Coronary artery (tissue), 2 donors: ENCODE data around the gene SLC25A42.
"Not testable (repeated sequence)": the region's sequence is repeated elsewhere in the genome, so short reads cannot be mapped to it uniquely, and the experiment has no call there.

Source experiments
- DNase-seq: peaks from one replicate; pipeline ENCODE4 v3.0.0-alpha.2; 2017; ENCODE audit warnings: low spot score
- H3K27ac ChIP-seq, 2 donors: fragments of 200-600 bp; sonication (generic); one replicate each; pipeline ENCODE4 v1.5.1; 2016 to 2019
- H3K4me3 ChIP-seq: fragments of 200-600 bp; sonication (generic); 2 replicates; pipeline ENCODE4 v1.5.1; 2016; ENCODE audit warnings: mild to moderate bottlenecking, moderate library complexity
- TF ChIP-seq, protein P1 (sequence below): fragments of 200-600 bp; sonication (generic); IDR thresholded peaks from one replicate; pipeline ENCODE4 v1.5.1; 2019; ENCODE audit warnings: antibody characterized with exemption

Gene SLC25A42

DNA sequence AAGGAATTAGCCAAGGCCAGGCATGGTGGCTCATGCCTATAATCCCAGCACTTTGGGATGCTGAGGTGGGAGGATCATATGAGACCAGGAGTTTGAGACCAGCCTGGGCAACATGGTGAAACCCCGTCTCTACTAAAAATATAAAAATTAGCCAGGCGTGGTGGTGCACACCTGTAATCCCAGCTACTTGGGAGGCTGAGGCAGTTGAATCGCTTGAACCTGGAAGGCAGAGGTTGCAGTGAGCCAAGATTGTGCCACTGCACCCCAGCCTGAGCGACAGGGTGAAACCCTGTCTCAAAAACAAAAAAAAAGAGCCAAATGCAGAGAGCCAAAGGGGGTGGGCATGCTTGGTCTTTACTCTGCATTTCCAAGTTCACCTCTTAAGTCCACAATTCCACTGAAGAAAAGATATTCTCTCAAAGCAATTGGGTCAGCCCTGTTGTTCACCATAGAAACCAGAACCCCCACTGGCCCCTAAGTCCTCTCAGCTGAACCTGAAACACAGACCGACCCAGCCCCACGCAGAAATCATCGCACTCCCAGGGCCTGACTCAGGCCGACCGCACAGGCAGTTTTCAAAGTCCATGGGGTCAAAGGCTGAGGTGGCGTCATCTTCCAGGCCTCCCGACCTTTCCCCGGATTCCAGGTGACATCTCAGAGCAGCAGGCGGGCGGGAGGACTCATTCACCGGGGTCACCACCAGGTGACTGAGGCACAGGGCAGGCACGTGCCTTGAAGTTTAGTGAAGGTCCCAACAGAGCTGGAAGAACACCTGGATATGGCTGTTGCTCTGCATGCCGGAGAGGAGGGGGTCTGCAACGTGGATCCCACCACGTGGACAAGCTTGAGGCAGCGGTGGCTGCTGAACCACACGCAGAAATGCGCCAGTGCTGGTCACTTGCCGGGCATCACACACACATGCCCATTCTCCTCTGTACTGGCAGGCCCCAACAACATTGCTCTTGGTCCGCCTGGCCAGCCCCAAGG is 33.1 kb downstream of the SLC25A42 start:
- DNase-seq = no peak

DNA sequence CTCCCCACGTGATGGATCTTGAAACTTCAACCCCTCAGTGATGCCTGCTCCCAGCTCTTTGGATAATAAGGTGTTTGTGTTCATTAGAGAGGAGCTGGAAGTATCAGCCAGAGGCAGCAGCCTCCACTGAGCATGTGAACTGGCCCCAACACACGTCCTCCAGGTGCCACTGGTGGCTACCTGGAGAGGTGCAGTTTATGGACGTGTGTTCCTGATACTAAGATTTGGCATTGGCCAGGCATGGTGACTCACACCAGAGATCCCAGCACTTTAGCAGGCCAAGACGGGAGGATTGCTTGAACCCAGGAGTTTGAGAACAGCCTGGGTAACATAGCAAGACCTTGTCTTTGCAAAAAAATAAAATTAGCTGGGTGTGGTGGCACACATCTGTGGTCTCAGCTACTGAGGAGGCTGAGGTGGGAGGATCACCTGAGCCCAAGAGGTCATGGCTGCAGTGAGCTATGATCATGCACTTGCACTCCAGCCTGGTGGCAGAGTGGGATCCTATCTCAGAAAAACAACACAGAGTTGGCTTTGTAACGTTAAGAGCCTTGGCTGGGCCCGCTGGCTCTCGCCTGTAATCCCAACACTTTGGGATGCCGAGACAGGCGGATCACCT is 34.4 kb downstream of the SLC25A42 start:
- no peak overlapping the region for H3K27ac ChIP-seq
- DNase-seq = no peak
- TF ChIP-seq, protein P1, sequence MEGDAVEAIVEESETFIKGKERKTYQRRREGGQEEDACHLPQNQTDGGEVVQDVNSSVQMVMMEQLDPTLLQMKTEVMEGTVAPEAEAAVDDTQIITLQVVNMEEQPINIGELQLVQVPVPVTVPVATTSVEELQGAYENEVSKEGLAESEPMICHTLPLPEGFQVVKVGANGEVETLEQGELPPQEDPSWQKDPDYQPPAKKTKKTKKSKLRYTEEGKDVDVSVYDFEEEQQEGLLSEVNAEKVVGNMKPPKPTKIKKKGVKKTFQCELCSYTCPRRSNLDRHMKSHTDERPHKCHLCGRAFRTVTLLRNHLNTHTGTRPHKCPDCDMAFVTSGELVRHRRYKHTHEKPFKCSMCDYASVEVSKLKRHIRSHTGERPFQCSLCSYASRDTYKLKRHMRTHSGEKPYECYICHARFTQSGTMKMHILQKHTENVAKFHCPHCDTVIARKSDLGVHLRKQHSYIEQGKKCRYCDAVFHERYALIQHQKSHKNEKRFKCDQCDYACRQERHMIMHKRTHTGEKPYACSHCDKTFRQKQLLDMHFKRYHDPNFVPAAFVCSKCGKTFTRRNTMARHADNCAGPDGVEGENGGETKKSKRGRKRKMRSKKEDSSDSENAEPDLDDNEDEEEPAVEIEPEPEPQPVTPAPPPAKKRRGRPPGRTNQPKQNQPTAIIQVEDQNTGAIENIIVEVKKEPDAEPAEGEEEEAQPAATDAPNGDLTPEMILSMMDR = no peak
- no peak overlapping the region for H3K4me3 ChIP-seq

More for the DNA sequence above, 33.1 kb downstream of the SLC25A42 start:
- H3K27ac ChIP-seq = no peak overlapping the region
- H3K4me3 ChIP-seq = no peak overlapping the region
- TF ChIP-seq, protein P1 = no peak

DNA sequence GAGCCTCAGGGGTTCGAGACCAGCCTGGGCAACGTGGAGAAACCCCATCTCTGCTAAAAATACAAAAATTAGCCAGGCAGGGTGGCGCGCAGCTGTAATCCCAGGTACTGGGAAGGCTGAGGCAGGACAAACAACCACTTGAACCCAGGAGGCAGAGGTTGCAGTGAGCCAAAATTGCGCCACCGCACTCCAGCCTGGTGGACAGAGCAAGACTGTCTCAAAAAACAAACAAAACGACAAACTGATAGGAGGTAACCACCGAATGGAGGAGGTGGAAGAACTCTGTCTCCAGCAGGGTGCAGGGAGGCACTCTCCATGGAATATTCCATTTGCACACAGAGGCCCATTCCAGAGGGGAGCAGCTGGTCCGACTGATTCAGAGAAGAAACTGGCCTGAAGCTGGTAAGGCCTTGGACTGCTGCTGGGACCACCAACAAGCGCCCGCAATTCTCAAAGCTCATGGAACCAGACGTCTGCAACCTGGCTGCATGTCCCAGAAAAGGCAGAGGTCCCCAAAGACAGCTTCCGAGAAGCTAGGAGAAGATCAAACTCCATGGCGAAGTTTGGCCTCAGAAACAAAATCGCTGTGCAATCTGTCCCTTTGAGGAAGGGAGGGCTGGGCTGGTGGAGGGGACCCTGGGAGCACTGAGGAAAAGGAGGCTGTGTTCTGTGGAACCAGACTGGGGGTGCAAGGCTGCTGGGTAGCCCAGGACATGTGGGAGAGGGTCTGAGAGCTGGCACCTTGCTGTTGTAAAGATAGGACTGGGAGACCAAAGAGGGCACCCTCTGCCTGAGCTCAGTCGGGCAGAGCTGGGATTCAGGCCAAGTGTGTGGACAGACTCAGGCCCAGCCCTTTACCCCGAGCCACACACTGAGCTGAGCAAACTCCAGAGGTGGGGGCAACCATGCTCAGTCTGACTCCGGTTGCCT is 35.2 kb downstream of the SLC25A42 start:
- Histone ChIP-seq H3K27ac (no peak overlapping the region), H3K4me3 (no peak overlapping the region)
- TF ChIP-seq, protein P1 = no peak
- no peak for DNase-seq

DNA sequence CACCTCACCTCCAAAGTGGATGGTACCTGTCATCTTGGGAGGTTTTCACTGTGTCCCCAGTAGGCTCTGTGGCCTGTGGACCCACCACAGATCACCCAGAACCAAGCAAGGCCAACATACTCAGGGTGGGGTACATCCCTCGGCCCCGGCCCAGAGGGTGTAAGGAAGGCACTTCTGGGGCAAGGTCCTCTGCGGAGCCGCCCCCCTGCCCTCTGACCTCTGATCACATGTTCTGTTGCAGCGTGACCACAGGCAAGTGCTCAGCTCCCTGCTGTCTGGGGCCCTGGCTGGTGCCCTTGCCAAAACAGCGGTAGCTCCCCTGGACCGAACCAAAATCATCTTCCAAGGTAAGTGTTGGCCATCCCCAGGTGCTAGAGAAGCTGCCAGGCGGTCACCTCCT is 37.7 kb downstream of the SLC25A42 start:
- no peak for DNase-seq
- H3K27ac ChIP-seq = no peak overlapping the region
- TF ChIP-seq, protein P1 = no peak
- no peak overlapping the region for H3K4me3 ChIP-seq

DNA sequence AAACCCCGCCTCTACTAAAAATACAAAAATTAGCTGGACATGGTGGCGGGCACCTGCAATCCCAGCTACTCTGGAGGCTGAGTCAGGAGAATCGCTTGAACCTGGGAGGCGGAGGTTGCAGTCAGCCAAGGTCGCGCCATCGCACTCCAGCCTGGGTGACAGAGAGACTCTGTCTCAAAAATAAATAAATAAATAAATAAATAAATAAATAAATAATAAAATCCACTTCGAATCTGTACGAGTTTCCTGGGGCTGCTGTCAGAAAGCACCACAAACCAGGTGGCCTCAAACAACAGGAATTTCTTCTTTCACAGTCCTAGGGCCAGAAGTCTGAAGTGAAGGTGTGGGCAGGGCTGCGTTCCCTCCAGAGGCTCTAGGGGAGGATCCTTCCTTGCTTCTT is 38.8 kb downstream of the SLC25A42 start:
- DNase-seq, H3K27ac ChIP-seq, H3K4me3 ChIP-seq: not testable (repeated sequence)

DNA sequence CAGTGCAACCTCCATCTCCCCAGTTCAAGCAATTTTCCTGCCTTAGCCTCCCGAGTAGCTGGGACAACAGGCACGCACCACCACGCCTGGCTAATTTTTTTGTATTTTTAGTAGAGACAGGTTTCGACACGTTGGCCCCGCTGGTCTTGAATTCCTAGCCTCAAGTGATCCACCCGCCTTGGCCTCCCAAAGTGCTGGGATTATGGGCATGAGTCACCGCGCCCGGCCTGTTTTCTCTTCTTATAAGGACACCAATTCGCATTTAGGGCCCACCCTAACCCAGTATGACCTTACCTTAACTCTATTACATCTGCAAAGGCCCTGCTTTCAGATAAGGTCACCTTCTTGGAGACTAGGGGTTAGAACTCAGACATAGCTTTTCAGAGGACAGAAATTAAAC is 39.4 kb downstream of the SLC25A42 start:
- TF ChIP-seq, protein P1 = no peak
- H3K4me3 ChIP-seq = no peak overlapping the region
- DNase-seq = no peak
- no peak overlapping the region for H3K27ac ChIP-seq
